HG03175 (cell line): Measurements from ENCODE around the gene LCE2B.

Experiments used
- ATAC-seq: cut with Tn5 transposase; IDR thresholded peaks from one replicate; pipeline ENCODE4 v1.9.1; 2021; ENCODE audit warnings: mild to moderate bottlenecking, moderate library complexity; ENCODE audit not compliant: unreplicated experiment

LCE2B gene

GRCh38 chr1:152728986-152729385, 43.1 kb downstream of the LCE2B start:
- no peak for ATAC-seq

DNA sequence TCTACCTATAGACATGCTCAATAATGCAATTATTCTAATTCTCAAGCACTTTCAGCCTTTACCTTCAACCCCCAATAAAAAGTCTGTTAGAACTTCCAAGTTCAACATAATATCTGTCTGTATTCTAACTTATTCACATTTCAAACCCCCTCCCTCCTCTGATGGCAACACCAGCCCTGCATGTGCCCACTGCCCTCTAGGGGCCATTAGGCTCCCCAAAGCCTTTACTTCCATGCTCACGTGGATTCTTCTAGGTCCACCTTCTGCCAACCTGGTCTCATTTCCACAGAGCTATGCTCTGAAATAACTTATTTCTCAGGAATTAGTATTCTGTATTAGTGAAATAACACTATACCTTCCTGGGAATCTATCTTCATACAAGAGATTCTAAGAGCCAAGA, 49.7 kb downstream of the LCE2B start:
- no peak for ATAC-seq
